Esophagus muscularis mucosa (tissue), 4 donors: ENCODE results near the gene AP2A1. TPM values are rescaled to one million over a fixed set of nuclear protein-coding genes. Genes with fewer than 3 reads are reported as not detected.

Experiments used
- DNase-seq: peaks from one replicate; pipeline ENCODE4 v3.0.0-alpha.2; 2017; ENCODE audit errors: extremely low spot score
- H3K27ac ChIP-seq, 4 donors: fragments of 200-600 bp; sonication (generic); replicated peaks in 1 of 4; 1 replicate in 3 of 4; 2 replicates in 1 of 4; pipeline ENCODE4 v1.5.1; 2016 to 2019; ENCODE audit warnings: mild to moderate bottlenecking in 1 of 4
- H3K27me3 ChIP-seq, 4 donors: fragments of 200-600 bp; sonication (generic); one replicate each; pipeline versions ENCODE4 v1.5.1 to v1.6.0; 2016 to 2019
- H3K36me3 ChIP-seq, 4 donors: fragments of 200-600 bp; sonication (generic); one replicate each; pipeline ENCODE4 v1.5.1; 2016 to 2019
- H3K4me1 ChIP-seq, 4 donors: fragments of 200-600 bp; sonication (generic); one replicate each; pipeline ENCODE4 v1.5.1; 2016 to 2019
- H3K4me3 ChIP-seq, 4 donors: fragments of 200-600 bp; sonication (generic); 1 replicate in 2 of 4; 2 replicates in 2 of 4; pipeline ENCODE4 v1.5.1; 2016 to 2019; ENCODE audit warnings: mild to moderate bottlenecking in 4 of 4, moderate library complexity in 1 of 4
- H3K9me3 ChIP-seq, 4 donors: fragments of 200-600 bp; sonication (generic); 1 replicate in 3 of 4; 2 replicates in 1 of 4; pipeline ENCODE4 v1.5.1; 2016 to 2019
- EP300 ChIP-seq: sonication (generic); formaldehyde crosslinking; IDR thresholded peaks from one replicate; pipeline ENCODE4 v1.6.1; 2017; ENCODE audit warnings: antibody characterized with exemption
- POLR2A ChIP-seq: fragments of 450-650 bp; IDR thresholded peaks from one replicate; pipeline ENCODE4 v1.6.1; 2017; ENCODE audit warnings: antibody characterized with exemption, moderate library complexity, mild to moderate bottlenecking, low read depth
- POLR2AphosphoS5 ChIP-seq, 2 donors: sonication (generic); formaldehyde crosslinking; IDR thresholded peaks; one replicate each; pipeline ENCODE4 v1.6.1; 2017; ENCODE audit warnings: antibody characterized with exemption in 2 of 2
- WGBS: methylation state at CpG from one replicate; pipeline ENCODE4 v1.1.5; 2018; 5-methylcytosine and 5-hydroxymethylcytosine counted together
- intact Hi-C: fragments of 100-400 bp; cut with DNase I; formaldehyde crosslinking; loops from one replicate; pipeline ENCODE4 v1.15.1; 2023
- total RNA-seq, 4 donors: library from RNA; depleted of rRNA; stranded (reverse); fragments of >200 nt; gene quantifications; one replicate each; pipeline versions ENCODE4 v1.1.0 to v1.2.1, GENCODE V29; 2016
- TF ChIP-seq, protein P1 (sequence below), 3 experiments: fragments of 200-600 bp in 2 of 3; fragments of 450-650 bp in 1 of 3; sonication (generic) in 2 of 3; IDR thresholded peaks; one replicate each; pipeline ENCODE4 v1.5.1; 2017 to 2019; ENCODE audit warnings: antibody characterized with exemption in 3 of 3, mild to moderate bottlenecking in 2 of 3, moderate library complexity in 1 of 3

Gene AP2A1
- total RNA-seq, 4 donors from 2014 or later, result 56.9 to 114 (median 87.8) TPM

DNA sequence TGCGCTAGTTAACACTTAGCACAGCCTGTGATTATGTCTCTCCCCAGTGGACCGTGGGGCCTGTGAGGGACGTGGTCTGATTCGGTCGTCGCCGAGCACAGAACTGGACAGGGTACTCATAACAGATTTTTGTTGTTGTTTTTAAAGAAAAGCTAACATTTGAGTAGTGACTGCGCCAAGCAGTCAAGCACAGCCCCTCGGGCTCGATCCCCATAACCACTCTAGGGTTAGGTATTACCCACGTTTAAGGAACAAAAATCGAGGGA, 83.4 kb downstream of the AP2A1 start:
- Histone ChIP-seq H3K36me3 (peaks cover 4 to 11% (median 10%) of the 10 kb centered on the region in 4 donors), H3K9me3 (no peaks in the 10 kb centered on the region), H3K4me3 (peak overlapping the region; percentile 84 to 97 (median 86)), H3K27ac (peak overlapping the region; percentile 96 to 100 (median 98)), H3K4me1 (peaks cover 27 to 44% (median 39%) of the 10 kb centered on the region in 4 donors), H3K27me3 (no peaks in the 10 kb centered on the region)
- 38% methylated on average over 12 of the region's 12 CpGs for WGBS
- DNase-seq, result no peak
- intact Hi-C loops, result loop anchor here (5.0 kb wide), 1 partner anchor 33 kb away; the partner anchor contains the start of gene MED25
- TF ChIP-seq, protein P1, sequence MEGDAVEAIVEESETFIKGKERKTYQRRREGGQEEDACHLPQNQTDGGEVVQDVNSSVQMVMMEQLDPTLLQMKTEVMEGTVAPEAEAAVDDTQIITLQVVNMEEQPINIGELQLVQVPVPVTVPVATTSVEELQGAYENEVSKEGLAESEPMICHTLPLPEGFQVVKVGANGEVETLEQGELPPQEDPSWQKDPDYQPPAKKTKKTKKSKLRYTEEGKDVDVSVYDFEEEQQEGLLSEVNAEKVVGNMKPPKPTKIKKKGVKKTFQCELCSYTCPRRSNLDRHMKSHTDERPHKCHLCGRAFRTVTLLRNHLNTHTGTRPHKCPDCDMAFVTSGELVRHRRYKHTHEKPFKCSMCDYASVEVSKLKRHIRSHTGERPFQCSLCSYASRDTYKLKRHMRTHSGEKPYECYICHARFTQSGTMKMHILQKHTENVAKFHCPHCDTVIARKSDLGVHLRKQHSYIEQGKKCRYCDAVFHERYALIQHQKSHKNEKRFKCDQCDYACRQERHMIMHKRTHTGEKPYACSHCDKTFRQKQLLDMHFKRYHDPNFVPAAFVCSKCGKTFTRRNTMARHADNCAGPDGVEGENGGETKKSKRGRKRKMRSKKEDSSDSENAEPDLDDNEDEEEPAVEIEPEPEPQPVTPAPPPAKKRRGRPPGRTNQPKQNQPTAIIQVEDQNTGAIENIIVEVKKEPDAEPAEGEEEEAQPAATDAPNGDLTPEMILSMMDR (IDR thresholded peaks at IDR 0.05), result no peak
- TF ChIP-seq POLR2AphosphoS5 (IDR thresholded peaks at IDR 0.05) (no peak), EP300 (no peak), POLR2A (no peak)

DNA sequence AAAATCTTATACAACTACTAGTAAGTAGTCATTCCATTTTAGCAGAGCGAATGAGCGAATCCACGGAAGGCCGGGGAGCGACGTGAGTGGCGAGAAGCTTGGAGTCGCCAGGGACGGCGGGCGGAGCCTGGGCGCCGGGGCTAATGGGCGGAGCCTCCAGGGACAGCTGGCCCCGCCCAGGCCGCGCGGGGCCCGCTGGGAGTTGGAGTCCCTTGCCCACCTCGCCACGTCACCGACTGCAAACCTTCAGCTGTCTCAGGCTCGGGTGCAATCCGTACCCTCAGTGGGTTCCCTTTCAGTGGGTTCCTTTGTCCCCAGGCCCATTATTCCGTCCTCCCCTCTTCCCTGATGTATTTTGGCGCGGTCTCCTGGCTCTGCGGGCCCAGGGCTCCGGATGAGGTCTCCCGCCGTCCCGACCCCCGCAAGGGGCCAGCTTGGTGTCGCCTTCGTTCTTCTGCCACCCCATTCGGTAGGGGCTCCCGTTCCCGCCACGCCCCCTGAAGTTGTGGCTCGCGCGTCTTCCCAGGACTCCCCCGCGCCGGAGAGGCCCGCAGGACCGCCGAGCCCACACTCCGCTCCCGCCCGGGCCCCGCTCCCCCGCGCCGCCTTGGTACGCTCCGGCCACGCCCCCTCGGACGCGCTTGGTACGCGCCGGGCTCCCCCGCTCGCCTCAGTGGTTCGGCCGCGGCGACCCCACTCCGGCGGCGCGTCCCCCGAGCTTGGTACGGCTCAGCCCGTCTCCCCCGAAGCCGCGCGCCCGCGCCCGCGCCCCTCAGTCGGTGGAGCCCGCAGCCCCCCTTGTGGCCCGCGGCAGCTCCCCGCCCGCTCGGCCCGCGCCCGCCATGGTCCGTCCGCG, 83.9 kb downstream of the AP2A1 start, which contains the start of gene PTOV1:
Gene PTOV1 (plus strand): TSS at position 673 of the 856 bp plus-strand sequence.
- WGBS, result 0% methylated on average over 25 of the region's 98 CpGs
- peaks cover 7 to 17% (median 16%) of the 10 kb centered on the region in 4 donors for H3K36me3 ChIP-seq
- H3K4me3 ChIP-seq, result peak within 1 kb of the TSS; percentile 84 to 97 (median 86)
- TF ChIP-seq POLR2A (peak; percentile 76), POLR2AphosphoS5 (IDR thresholded peaks at IDR 0.05) (peak; percentile 69 to 88), EP300 (no peak)
- TF ChIP-seq, protein P1 (IDR thresholded peaks at IDR 0.05), result no peak
- peak; percentile 97 for DNase-seq
- peaks cover 27 to 44% (median 40%) of the 10 kb centered on the region in 4 donors for H3K4me1 ChIP-seq
- H3K27ac ChIP-seq, result peak within 1 kb of the TSS; percentile 96 to 100 (median 98)
- no peaks in the 10 kb centered on the region for H3K27me3 ChIP-seq
- intact Hi-C loops, result loop anchor here (5.0 kb wide), 1 partner anchor 33 kb away; the partner anchor contains the start of gene MED25
- no peaks in the 10 kb centered on the region for H3K9me3 ChIP-seq

DNA sequence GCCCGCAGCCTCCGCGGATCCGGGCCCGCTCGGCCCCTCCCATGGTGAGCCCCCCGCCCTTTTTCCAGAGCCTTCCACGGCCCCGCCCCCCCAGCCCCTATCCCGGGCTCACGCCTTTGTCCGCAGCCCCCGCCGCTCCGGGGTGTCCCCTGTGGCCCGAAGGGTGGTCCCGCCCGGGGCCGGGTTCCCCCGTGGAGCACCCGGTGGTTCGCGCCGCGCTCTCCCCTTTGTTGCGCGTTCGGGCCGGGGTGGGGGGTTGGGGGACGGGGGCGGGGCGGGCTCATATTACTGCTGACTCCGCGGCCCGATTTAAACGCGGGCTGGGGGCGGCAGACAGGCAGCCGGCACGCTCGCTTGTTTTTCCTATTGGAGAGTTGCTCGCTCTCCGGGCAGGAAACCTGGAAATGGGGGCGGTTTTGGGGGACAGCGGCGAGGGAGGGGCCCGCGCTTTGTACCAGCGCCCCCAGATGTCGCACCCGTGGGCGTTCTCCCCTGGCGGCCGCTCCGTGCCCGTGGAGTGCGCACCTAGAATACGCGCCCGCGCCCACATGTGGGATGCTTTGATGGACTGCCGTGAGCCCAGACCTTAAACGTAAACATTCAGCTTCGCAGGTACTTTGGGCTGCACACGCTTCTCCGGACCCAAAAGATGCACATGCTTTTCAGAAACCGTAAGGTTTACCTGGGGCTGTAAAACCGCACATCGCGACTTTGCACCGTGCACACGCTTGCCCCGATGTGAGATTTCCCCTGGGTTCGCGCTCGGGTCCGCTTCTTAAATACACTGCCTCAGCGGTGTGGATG, 84.9 kb downstream of the AP2A1 start:
- no peaks in the 10 kb centered on the region for H3K9me3 ChIP-seq
- H3K27ac ChIP-seq, result peak overlapping the region; percentile 96 to 100 (median 98)
- DNase-seq, result no peak
- peaks cover 27 to 44% (median 40%) of the 10 kb centered on the region in 4 donors for H3K4me1 ChIP-seq
- TF ChIP-seq POLR2AphosphoS5 (IDR thresholded peaks at IDR 0.05) (no peak), EP300 (no peak), POLR2A (no peak)
- TF ChIP-seq, protein P1 (IDR thresholded peaks at IDR 0.05), result no peak
- intact Hi-C loops, result loop anchor here (5.0 kb wide), 1 partner anchor 34 kb away; the partner anchor contains the start of gene MED25
- under 1% methylated on average over 28 of the region's 78 CpGs for WGBS
- H3K27me3 ChIP-seq, result no peaks in the 10 kb centered on the region
- peaks cover 7 to 26% (median 25%) of the 10 kb centered on the region in 4 donors for H3K36me3 ChIP-seq
- peak overlapping the region; percentile 84 to 97 (median 86) for H3K4me3 ChIP-seq

DNA sequence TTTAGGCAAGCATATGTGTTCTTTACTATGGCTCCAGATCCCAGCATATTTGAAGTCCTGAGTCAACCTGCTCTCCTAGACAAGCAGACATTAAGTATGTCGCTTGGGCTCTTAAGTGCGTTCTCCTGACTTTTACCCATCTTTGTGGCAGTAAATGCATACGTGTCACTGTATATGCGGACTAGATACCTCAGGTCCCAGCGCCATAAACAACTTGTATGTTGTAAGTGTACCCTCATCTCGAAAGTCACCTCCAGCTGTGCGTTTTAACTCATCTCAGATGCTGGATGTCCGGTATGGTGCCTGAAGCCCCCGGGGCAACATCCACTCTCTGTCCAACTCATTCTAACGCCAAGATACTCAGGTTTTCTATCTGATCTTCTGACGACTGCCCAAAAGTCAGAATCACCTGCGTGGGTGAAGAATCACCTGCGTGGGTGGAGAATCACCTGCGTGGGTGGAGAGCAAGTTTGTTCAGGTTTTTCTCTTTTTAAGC, 85.9 kb downstream of the AP2A1 start:
- no peak for DNase-seq
- WGBS, result 72% methylated on average over 14 of the region's 14 CpGs
- H3K27ac ChIP-seq, result no peak overlapping the region
- H3K4me1 ChIP-seq, result peaks cover 27 to 44% (median 40%) of the 10 kb centered on the region in 4 donors
- no peaks in the 10 kb centered on the region for H3K9me3 ChIP-seq
- intact Hi-C loops, result loop anchor here (5.0 kb wide), 1 partner anchor 35 kb away; the partner anchor contains the start of gene MED25
- TF ChIP-seq POLR2AphosphoS5 (IDR thresholded peaks at IDR 0.05) (no peak), EP300 (no peak), POLR2A (no peak)
- TF ChIP-seq, protein P1 (IDR thresholded peaks at IDR 0.05), result no peak
- H3K4me3 ChIP-seq, result peak overlapping the region; percentile 84 to 97 (median 86)
- peaks cover 7 to 36% (median 35%) of the 10 kb centered on the region in 4 donors for H3K36me3 ChIP-seq
- H3K27me3 ChIP-seq, result no peaks in the 10 kb centered on the region
